Pancreas (tissue), 10 donors: ENCODE data around the gene EPB41. TPM values are rescaled to one million over a fixed set of nuclear protein-coding genes. Genes with fewer than 3 reads are reported as not detected.

Source experiments
- ATAC-seq, 4 donors: fragments of 200-7000 bp; cut with Tn5 transposase; one replicate each; pipeline versions ENCODE4 v1.8.0 to v1.9.1; 2020; ENCODE audit warnings: mild to moderate bottlenecking in 4 of 4, moderate library complexity in 4 of 4
- DNase-seq, 6 donors: peaks; one replicate each; pipeline ENCODE4 v3.0.0-alpha.2; 2020
- FAIRE-seq: peaks from 2 replicates; lab custom pipeline; 2012; peaks lifted over from hg19 to GRCh38; lab: Jason Lieb, UNC
- H3K27ac ChIP-seq, 4 donors: fragments of 200-600 bp; sonication (generic); 1 replicate in 3 of 4; 2 replicates in 1 of 4; pipeline versions ENCODE4 v1.5.0 to v1.8.0; 2020
- H3K27me3 ChIP-seq, 4 donors: fragments of 200-600 bp; one replicate each; pipeline ENCODE4 v1.8.0; 2021
- H3K36me3 ChIP-seq, 3 donors: fragments of 200-600 bp; sonication (generic) in 1 of 3; one replicate each; pipeline versions ENCODE4 v1.5.0 to v1.8.0; 2020 to 2021
- H3K4me1 ChIP-seq, 3 donors: fragments of 200-600 bp; one replicate each; pipeline ENCODE4 v1.8.0; 2021
- H3K4me3 ChIP-seq, 4 donors: fragments of 200-600 bp; sonication (generic) in 2 of 4; one replicate each; pipeline versions ENCODE4 v1.5.0 to v1.8.0; 2020 to 2021
- H3K9me3 ChIP-seq, 4 donors: fragments of 200-600 bp; one replicate each; pipeline ENCODE4 v1.8.0; 2021
- WGBS, 2 donors: extraction: QIAGEN DNeasy Blood & Tissue Kit; methylation state at CpG; one replicate each; pipeline ENCODE4 v1.1.7; 2013; 5-methylcytosine and 5-hydroxymethylcytosine counted together
- intact Hi-C, 3 donors: fragments of 100-400 bp; cut with DNase I; formaldehyde crosslinking; loops; one replicate each; pipeline versions ENCODE4 v1.11.1 to v1.14.2; 2022
- polyA plus RNA-seq, 2 donors: library from polyadenylated mRNA; stranded (reverse); fragments of 200-250 nt; gene quantifications; one replicate each; pipeline ENCODE4 v1.2.3, GENCODE V29; 2013
- total RNA-seq, 6 donors: library from RNA; stranded (reverse); fragmentation: NEBNext Ultra II Directional in 4 of 6; extraction: Animal tissue kit (Norgen Biotek cat#: 25700) in 4 of 6; gene quantifications; one replicate each; pipeline versions ENCODE4 v1.2.1 to v1.2.4, GENCODE V29; 2021 to 2023
- TF ChIP-seq, protein P1 (sequence below), 4 donors: fragments of 200-600 bp; sonication (generic) in 3 of 4; IDR thresholded peaks; one replicate each; pipeline versions ENCODE4 v1.5.0 to v1.8.0; 2021; ENCODE audit warnings: antibody characterized with exemption in 4 of 4
- donor health status: healthy with polysubstance abuse.
- donor health status: DM: no; HTN: no; CAD: no; lungs with moderate emphysema.
- donor health status: DM: no; HTN: no; CAD: no.
- donor health status: control.
- donor health status: control.
- donor health status: Bipolar disorder and iron deficiency.
- donor health status: DM: yes; HTN: yes; CAD: no.
- donor health status: DM: no; HTN: no; CAD: no.
- donor health status: DM: no; HTN: no; CAD: no.
- donor health status: DM: yes; HTN: yes; CAD: no.

EPB41 gene
- total and polyA plus RNA-seq, 8 donors: 9.1 to 39.8 (median 23.2) TPM

DNA sequence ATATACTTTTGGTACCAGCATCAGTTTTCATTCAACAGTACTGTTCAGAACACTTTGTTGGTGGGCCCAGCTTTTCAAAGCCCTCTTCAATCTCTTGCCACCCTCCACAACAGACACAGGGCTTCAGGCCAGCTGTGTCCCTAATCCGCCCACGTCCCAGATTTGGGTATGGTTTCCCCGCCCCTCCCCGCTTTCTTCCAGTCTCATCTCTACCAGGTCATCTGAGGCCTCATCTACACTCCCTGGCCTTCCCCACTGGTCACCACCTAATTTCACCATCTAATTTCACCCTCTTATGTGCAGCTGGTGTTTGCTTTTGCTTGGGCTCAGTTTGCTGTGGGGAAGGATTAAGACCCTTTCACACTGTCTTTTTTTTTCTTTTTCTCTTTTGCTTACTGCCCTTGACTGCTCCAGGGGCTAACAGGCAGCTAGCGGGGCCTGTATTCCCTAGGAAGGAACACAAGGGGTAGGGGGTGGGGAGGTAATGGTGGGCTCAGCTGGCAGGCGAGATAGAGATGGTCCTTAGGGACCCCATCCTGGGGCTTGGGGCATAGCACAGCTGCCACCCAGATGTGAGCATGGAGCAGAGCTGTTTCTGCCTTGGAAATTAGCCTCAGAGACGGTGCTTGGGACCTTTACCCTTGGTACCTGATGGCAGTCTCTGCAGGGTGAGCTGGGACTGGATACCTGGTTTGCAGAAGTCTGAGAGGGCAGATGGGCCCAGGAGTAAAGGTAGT is 3.8 kb upstream of the EPB41 start:
- TF ChIP-seq, protein P1, sequence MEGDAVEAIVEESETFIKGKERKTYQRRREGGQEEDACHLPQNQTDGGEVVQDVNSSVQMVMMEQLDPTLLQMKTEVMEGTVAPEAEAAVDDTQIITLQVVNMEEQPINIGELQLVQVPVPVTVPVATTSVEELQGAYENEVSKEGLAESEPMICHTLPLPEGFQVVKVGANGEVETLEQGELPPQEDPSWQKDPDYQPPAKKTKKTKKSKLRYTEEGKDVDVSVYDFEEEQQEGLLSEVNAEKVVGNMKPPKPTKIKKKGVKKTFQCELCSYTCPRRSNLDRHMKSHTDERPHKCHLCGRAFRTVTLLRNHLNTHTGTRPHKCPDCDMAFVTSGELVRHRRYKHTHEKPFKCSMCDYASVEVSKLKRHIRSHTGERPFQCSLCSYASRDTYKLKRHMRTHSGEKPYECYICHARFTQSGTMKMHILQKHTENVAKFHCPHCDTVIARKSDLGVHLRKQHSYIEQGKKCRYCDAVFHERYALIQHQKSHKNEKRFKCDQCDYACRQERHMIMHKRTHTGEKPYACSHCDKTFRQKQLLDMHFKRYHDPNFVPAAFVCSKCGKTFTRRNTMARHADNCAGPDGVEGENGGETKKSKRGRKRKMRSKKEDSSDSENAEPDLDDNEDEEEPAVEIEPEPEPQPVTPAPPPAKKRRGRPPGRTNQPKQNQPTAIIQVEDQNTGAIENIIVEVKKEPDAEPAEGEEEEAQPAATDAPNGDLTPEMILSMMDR (IDR thresholded peaks at IDR 0.05): no peak
- Histone ChIP-seq H3K4me3 (no peak overlapping the region), H3K4me1 (peaks cover 0 to 5% (median 0%) of the 10 kb centered on the region in 3 donors), H3K27me3 (no peaks in the 10 kb centered on the region), H3K9me3 (no peaks in the 10 kb centered on the region), H3K27ac (no peak overlapping the region), H3K36me3 (no peaks in the 10 kb centered on the region)
- no peak for ATAC-seq
- intact Hi-C loops: no loop called here
- no peak for FAIRE-seq
- no peak for DNase-seq
- WGBS, 2 donors: 89 to 93% methylated on average over 7 of the region's 7 CpGs

DNA sequence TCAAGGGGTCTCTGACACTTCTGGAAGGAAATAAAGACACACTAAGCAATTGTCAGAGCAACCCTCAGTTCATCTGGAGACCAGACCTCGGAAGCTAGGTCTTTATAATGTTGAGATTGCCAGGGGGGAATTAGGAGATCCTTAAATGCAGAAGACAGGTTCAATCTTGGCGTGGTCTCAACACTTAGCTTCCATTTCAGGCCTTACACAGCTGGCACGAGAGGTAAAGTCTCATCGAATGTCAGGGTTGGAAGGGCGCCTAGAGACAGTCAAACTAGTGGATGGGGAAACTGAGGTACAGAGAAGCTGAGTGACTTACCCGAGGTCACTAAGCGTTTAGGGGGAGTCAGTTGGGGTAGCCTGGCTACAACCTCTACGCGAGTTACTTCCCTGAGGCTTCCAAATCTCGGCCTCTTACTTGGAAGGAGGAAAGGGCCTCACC is 562 bp upstream of the EPB41 start:
- H3K27ac ChIP-seq: peak overlapping the region in 2 of 4 donors; percentile 20 to 50
- ATAC-seq: peak in 2 of 4 donors; percentile 5 to 6
- H3K27me3 ChIP-seq: no peaks in the 10 kb centered on the region
- H3K4me1 ChIP-seq: peaks cover 0 to 6% (median 0%) of the 10 kb centered on the region in 3 donors
- H3K36me3 ChIP-seq: no peaks in the 10 kb centered on the region
- no peak for FAIRE-seq
- DNase-seq: no peak
- intact Hi-C loops: no loop called here
- TF ChIP-seq, protein P1 (IDR thresholded peaks at IDR 0.05): no peak
- no peaks in the 10 kb centered on the region for H3K9me3 ChIP-seq
- WGBS, 2 donors: 32% methylated on average over 10 of the region's 10 CpGs
- peak overlapping the region in 3 of 4 donors; percentile 64 to 82 (median 81) for H3K4me3 ChIP-seq

- Histone ChIP-seq H3K9me3 (no peaks in the 10 kb centered on the region), H3K4me1 (peaks cover 0 to 6% (median 0%) of the 10 kb centered on the region in 3 donors), H3K27me3 (no peaks in the 10 kb centered on the region), H3K4me3 (peak overlapping the region; percentile 51 to 82 (median 72)), H3K27ac (no peak overlapping the region), H3K36me3 (no peaks in the 10 kb centered on the region)
- ATAC-seq (peak; percentile 18 to 41 (median 28)), FAIRE-seq (no peak), DNase-seq (peak in 3 of 6 donors; percentile 17 to 62 (median 29))
- 6% methylated on average over 32 of the region's 32 CpGs for WGBS, 2 donors
- TF ChIP-seq, protein P1 (IDR thresholded peaks at IDR 0.05): no peak
- intact Hi-C loops: no loop called here
Observed at GRCh38 chr1:28915031-28915895, 894 bp downstream of the EPB41 start.

DNA sequence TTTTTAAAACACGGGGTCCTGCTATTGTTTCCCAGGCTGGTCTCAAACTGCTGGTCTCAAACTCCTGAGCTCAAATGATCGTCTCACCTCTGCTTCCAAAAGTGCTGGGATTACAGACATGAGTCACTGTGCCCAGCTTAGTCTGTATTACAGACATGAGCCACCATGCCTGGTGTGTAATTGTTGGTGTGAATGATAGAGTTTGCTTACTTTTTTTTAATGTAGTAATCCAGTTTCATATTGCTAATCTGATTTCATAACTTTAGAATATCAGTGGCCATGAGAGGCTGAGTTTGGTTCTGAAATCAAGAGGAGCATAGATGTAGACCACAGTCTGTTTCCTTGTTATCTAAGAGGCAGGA is 3.4 kb downstream of the EPB41 start:
- Histone ChIP-seq H3K27me3 (no peaks in the 10 kb centered on the region), H3K4me3 (no peak overlapping the region), H3K27ac (no peak overlapping the region), H3K36me3 (no peaks in the 10 kb centered on the region), H3K9me3 (no peaks in the 10 kb centered on the region), H3K4me1 (peaks cover 0 to 6% (median 0%) of the 10 kb centered on the region in 3 donors)
- TF ChIP-seq, protein P1 (IDR thresholded peaks at IDR 0.05): no peak
- intact Hi-C loops: no loop called here
- DNase-seq (no peak), FAIRE-seq (no peak), ATAC-seq (no peak)
- WGBS, 2 donors: 78 to 82% methylated on average over 2 of the region's 2 CpGs
